ENCODE measurements around the gene ASXL2. TPM values are rescaled to one million over a fixed set of nuclear protein-coding genes. Genes with fewer than 3 reads are reported as not detected.

Gene ASXL2
- total RNA-seq, 1 experiment from 2014 or later: 32.7 TPM

DNA sequence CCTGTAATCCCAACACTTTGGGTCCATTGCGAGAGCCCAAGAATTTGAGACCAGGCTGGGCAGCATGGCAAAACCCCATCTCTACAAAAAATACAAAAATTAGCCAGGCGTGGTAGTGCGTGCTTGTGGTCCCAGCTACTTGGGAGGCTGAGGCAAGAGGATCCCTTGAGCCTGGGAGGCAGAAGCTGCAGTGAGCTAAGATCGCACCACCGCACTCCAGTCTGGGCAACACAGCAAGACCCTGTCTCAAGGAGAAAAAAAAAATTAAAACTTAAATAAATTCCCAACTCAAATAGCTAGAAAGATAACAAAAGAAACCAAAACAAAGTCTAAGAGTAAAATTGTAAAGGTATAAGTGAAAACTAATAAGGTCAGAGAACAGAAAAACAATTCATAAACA lies 6.2 kb downstream of the ASXL2 start:
- no peak overlapping the region for H4K8ac ChIP-seq (replicated peaks; ENCODE audit: insufficient read length, low read depth, low read length)
- TF ChIP-seq, protein P1, sequence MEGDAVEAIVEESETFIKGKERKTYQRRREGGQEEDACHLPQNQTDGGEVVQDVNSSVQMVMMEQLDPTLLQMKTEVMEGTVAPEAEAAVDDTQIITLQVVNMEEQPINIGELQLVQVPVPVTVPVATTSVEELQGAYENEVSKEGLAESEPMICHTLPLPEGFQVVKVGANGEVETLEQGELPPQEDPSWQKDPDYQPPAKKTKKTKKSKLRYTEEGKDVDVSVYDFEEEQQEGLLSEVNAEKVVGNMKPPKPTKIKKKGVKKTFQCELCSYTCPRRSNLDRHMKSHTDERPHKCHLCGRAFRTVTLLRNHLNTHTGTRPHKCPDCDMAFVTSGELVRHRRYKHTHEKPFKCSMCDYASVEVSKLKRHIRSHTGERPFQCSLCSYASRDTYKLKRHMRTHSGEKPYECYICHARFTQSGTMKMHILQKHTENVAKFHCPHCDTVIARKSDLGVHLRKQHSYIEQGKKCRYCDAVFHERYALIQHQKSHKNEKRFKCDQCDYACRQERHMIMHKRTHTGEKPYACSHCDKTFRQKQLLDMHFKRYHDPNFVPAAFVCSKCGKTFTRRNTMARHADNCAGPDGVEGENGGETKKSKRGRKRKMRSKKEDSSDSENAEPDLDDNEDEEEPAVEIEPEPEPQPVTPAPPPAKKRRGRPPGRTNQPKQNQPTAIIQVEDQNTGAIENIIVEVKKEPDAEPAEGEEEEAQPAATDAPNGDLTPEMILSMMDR (conservative IDR thresholded peaks at IDR 0.05): no peak
- no peak overlapping the region for H3K23ac ChIP-seq (ENCODE audit: insufficient read length, low read depth, low read length)
- no peak overlapping the region for H2BK12ac ChIP-seq (ENCODE audit: insufficient read length, low read depth, low read length)
- Mint-ChIP-seq H3K36me3 (ENCODE audit: insufficient read depth in 1 of 3, low read depth in 3 of 3) (peaks cover 3 to 12% (median 6%) of the 10 kb centered on the region in 3 experiments; a peak in 5 of 7 replicates), H3K4me1 (peaks cover 10 to 11% of the 10 kb centered on the region in 2 experiments), H3K27me3 (ENCODE audit: low read depth) (no peaks in the 10 kb centered on the region), H3K9me3 (no peaks in the 10 kb centered on the region), H3K4me3 (no peak overlapping the region), H3K27ac (no peak overlapping the region)
- H2BK5ac ChIP-seq (ENCODE audit: insufficient read length, low read length): no peak overlapping the region
- no CpG with 5 or more reads among the region's 5 CpGs for whole genome bisulfite sequencing (ENCODE audit: extremely low coverage, insufficient read length, low lambda C conversion rate)
- no peak for DNase-seq
- H4K20me1 ChIP-seq (ENCODE audit: control insufficient read depth, insufficient read depth, insufficient read length): no peaks in the 10 kb centered on the region
- H3K27me3 ChIP-seq (ENCODE audit: insufficient read depth, low read length): no peaks in the 10 kb centered on the region
- H3K23me2 ChIP-seq (ENCODE audit: insufficient read length, low read depth, low read length, poor library complexity, severe bottlenecking): no peaks in the 10 kb centered on the region
- no peak overlapping the region for H4K5ac ChIP-seq (ENCODE audit: insufficient read length, low read depth, low read length)
- H3K79me1 ChIP-seq (ENCODE audit: insufficient read depth, low read depth, low read length, poor library complexity, severe bottlenecking): peaks cover 4% of the 10 kb centered on the region
- no peak overlapping the region for H2AK5ac ChIP-seq (ENCODE audit: insufficient read length, low read length)
- no peak overlapping the region for H2BK15ac ChIP-seq (ENCODE audit: low read depth, low read length)
- no peak overlapping the region for H3T11ph ChIP-seq (ENCODE audit: low read length)
- no peaks in the 10 kb centered on the region; the same call in 1 of the 2 replicates for H3K4me1 ChIP-seq (ENCODE audit: insufficient read depth, low read length)
- H2AFZ ChIP-seq (ENCODE audit: low read length): no peak overlapping the region
- no peak overlapping the region for H3K18ac ChIP-seq (ENCODE audit: insufficient read length, low read depth, low read length)
- no peak overlapping the region for H3K56ac ChIP-seq (ENCODE audit: insufficient read length, low read depth, low read length)
- no peak overlapping the region for H3K27ac ChIP-seq (ENCODE audit: insufficient read length, low read depth, low read length)
- peaks cover 13% of the 10 kb centered on the region; the same call in 1 of the 2 replicates for H3K79me2 ChIP-seq (ENCODE audit: insufficient read depth, low read length)
- H3K14ac ChIP-seq (ENCODE audit: insufficient read depth, low read length): no peak overlapping the region
- H3K4ac ChIP-seq (ENCODE audit: low read depth, low read length): no peak overlapping the region
- no peak overlapping the region for H4K91ac ChIP-seq (ENCODE audit: insufficient read length, low read depth, low read length)
- no peak overlapping the region for H2BK20ac ChIP-seq (ENCODE audit: low read depth, low read length, poor library complexity, severe bottlenecking)
- H2BK120ac ChIP-seq (ENCODE audit: low read depth, low read length, poor library complexity, severe bottlenecking): no peak overlapping the region
- no peak overlapping the region for H3K4me2 ChIP-seq (ENCODE audit: insufficient read depth, insufficient read length, low read length)
- H3K9ac ChIP-seq (ENCODE audit: extremely low read depth, insufficient read length, low read length): no peak overlapping the region
- H3K9me3 ChIP-seq (ENCODE audit: control insufficient read depth, low read depth, low read length): no peaks in the 10 kb centered on the region
